K562 (cell line): ENCODE data around the gene ELK4. TPM values are rescaled to one million over a fixed set of nuclear protein-coding genes. Genes with fewer than 3 reads are reported as not detected.

ENCODE experiments used
- ARHGAP35 ChIP-seq: fragments of 450-650 bp; IDR thresholded peaks from 2 replicates; pipeline ENCODE4 v1.6.1; 2018; ENCODE audit not compliant: partially characterized antibody
- CHD1 ChIP-seq: fragments of 200-600 bp; sonication (generic); IDR thresholded peaks from one replicate; pipeline ENCODE4 v1.6.1; 2012; ENCODE audit warnings: mild to moderate bottlenecking, moderate library complexity, low read length, inconsistent platforms
- DIDO1 ChIP-seq: fragments of 450-650 bp; IDR thresholded peaks from 2 replicates; pipeline ENCODE4 v1.6.1; 2016; ENCODE audit warnings: low read depth, missing biosample characterization, missing genetic modification characterization
- HNRNPUL1 ChIP-seq: fragments of 200-400 bp; formaldehyde crosslinking; IDR thresholded peaks from 2 replicates; pipeline ENCODE4 v1.6.1; 2017; ENCODE audit warnings: low read length
- NBN ChIP-seq: fragments of 450-650 bp; IDR thresholded peaks from 2 replicates; pipeline ENCODE4 v1.6.1; 2016; ENCODE audit warnings: low read depth, mild to moderate bottlenecking
- NONO ChIP-seq, 2 experiments: fragments of 200-400 bp in 1 of 2; fragments of 450-650 bp in 1 of 2; formaldehyde crosslinking in 1 of 2; IDR thresholded peaks; 2 replicates each; pipeline ENCODE4 v1.6.1; 2017; ENCODE audit warnings: low read depth in 2 of 2, mild to moderate bottlenecking in 2 of 2, moderate library complexity in 2 of 2, low read length in 1 of 2
- RCOR1 ChIP-seq, 2 experiments: IDR thresholded peaks; 2 replicates each; pipeline ENCODE4 v1.6.1; 2012; ENCODE audit warnings: low read depth in 2 of 2, low read length in 2 of 2, borderline replicate concordance in 1 of 2, improper control_type of control experiment in 1 of 2
- SMARCA5 ChIP-seq: fragments of 450-650 bp; IDR thresholded peaks from 2 replicates; pipeline ENCODE4 v1.6.1; 2016
- TAF7 ChIP-seq: fragments of 450-650 bp; IDR thresholded peaks from 2 replicates; pipeline ENCODE4 v1.6.1; 2016; ENCODE audit warnings: missing genetic modification characterization, missing compliant biosample characterization
- ZFP36 ChIP-seq: fragments of 150-350 bp; IDR thresholded peaks from 2 replicates; pipeline ENCODE4 v1.6.1; 2018; ENCODE audit warnings: low read length, low read depth; ENCODE audit not compliant: partially characterized antibody
- ZNF124 ChIP-seq: sonication (generic); formaldehyde crosslinking; IDR thresholded peaks from 2 replicates; pipeline ENCODE4 v1.8.1; 2022; ENCODE audit warnings: missing genetic modification reagents
- ZNF197 ChIP-seq: fragments of 200-800 bp; sonication (Bioruptor generic); IDR thresholded peaks from 2 replicates; pipeline ENCODE4 v1.6.1; 2016; ENCODE audit warnings: low read depth, missing genetic modification characterization, missing compliant biosample characterization
- ZNF23 ChIP-seq: fragments of 250-450 bp; sonication (Bioruptor Pico); IDR thresholded peaks from 2 replicates; pipeline ENCODE4 v1.4.0; 2020; ENCODE audit warnings: mild to moderate bottlenecking
- ZNF263 ChIP-seq: sonication (generic); formaldehyde crosslinking; IDR thresholded peaks from 2 replicates; pipeline ENCODE4 v1.8.0; 2022; ENCODE audit warnings: mild to moderate bottlenecking, missing genetic modification reagents, borderline replicate concordance
- ZNF589 ChIP-seq: fragments of 200-800 bp; sonication (Bioruptor generic); IDR thresholded peaks from 2 replicates; pipeline ENCODE4 v1.6.1; 2016; ENCODE audit warnings: low read depth, missing genetic modification characterization, missing compliant biosample characterization
- polyA plus RNA-seq, 8 experiments: library from polyadenylated mRNA; depleted of rRNA in 4 of 8; stranded (reverse) in 5 of 8; unstranded in 3 of 8; fragments of >200 nt; fragmentation: Nextera tagmentation in 2 of 8; fragmentation: Illumina TruSeq in 1 of 8; extraction: Ambion mirVana in 2 of 8; extraction: Trizol in 1 of 8; gene quantifications; 2 replicates each; pipeline versions ENCODE4 v1.2.1 to v1.2.3, GENCODE V29; 2011 to 2014; ENCODE audit warnings: inconsistent platforms in 1 of 8, missing spikeins in 1 of 8
- total RNA-seq, 7 experiments: library from RNA; depleted of rRNA in 6 of 7; stranded (reverse); fragments of >200 nt in 6 of 7; fragmentation: Illumina TruSeq in 2 of 7; extraction: Trizol in 2 of 7; gene quantifications; 2 replicates each; pipeline versions ENCODE4 v1.2.1 to v1.2.3, GENCODE V29; 2011 to 2021; ENCODE audit warnings: low replicate concordance in 1 of 7
- TF ChIP-seq, protein P1 (sequence below): conservative IDR thresholded peaks from 2 replicates; pipeline ENCODE4 v1.6.1; 2011; ENCODE audit warnings: low read depth, mild to moderate bottlenecking, low read length; ENCODE audit not compliant: control insufficient read depth
- TF ChIP-seq, protein P2 (sequence below), 2 experiments: fragments of 450-650 bp; formaldehyde crosslinking in 1 of 2; IDR thresholded peaks; 2 replicates each; pipeline versions ENCODE4 v1.4.0 to v1.6.1; 2014 to 2020; ENCODE audit warnings: mild to moderate bottlenecking in 2 of 2, borderline replicate concordance in 1 of 2, low read depth in 1 of 2

Gene ELK4
- total and polyA plus RNA-seq, 9 of the 15 experiments (the other 6 are each of a cell fraction or from before 2014, with no cell fraction given): 2.0 to 21.7 (median 9.2) TPM

- peak; percentile 65 for TF ChIP-seq TAF7 (tag)
- TF ChIP-seq CHD1: peak; percentile 3
- TF ChIP-seq ZNF23 (CRISPR knock-in tag): no peak
- TF ChIP-seq ZNF263: peak; percentile 16; the same call in 1 of the 2 replicates
- no peak for TF ChIP-seq ZNF197
- TF ChIP-seq ZNF589 (CRISPR knock-in tag): no peak
- TF ChIP-seq ZNF124 (CRISPR knock-in tag): no peak
- no peak for TF ChIP-seq HNRNPUL1
- no peak for TF ChIP-seq ARHGAP35
- TF ChIP-seq, protein P1, sequence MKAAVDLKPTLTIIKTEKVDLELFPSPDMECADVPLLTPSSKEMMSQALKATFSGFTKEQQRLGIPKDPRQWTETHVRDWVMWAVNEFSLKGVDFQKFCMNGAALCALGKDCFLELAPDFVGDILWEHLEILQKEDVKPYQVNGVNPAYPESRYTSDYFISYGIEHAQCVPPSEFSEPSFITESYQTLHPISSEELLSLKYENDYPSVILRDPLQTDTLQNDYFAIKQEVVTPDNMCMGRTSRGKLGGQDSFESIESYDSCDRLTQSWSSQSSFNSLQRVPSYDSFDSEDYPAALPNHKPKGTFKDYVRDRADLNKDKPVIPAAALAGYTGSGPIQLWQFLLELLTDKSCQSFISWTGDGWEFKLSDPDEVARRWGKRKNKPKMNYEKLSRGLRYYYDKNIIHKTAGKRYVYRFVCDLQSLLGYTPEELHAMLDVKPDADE: 0 out of 2 replicates have a peak, but pooled peaks have one; percentile 34
- peak; percentile 68 for TF ChIP-seq NBN
- TF ChIP-seq ZFP36: peak; percentile 13
- TF ChIP-seq NONO (IDR thresholded peaks at IDR 0.05; ENCODE audit: low read depth in 2 of 2, low read length in 1 of 2): peak; percentile 23 to 86; a peak in 3 of 4 replicates
- TF ChIP-seq RCOR1 (IDR thresholded peaks at IDR 0.05; ENCODE audit: borderline replicate concordance in 1 of 2, low read depth in 2 of 2, low read length in 2 of 2): peak; percentile 18 to 46; a peak in 3 of 4 replicates
- no peak for TF ChIP-seq SMARCA5
- TF ChIP-seq, protein P2, sequence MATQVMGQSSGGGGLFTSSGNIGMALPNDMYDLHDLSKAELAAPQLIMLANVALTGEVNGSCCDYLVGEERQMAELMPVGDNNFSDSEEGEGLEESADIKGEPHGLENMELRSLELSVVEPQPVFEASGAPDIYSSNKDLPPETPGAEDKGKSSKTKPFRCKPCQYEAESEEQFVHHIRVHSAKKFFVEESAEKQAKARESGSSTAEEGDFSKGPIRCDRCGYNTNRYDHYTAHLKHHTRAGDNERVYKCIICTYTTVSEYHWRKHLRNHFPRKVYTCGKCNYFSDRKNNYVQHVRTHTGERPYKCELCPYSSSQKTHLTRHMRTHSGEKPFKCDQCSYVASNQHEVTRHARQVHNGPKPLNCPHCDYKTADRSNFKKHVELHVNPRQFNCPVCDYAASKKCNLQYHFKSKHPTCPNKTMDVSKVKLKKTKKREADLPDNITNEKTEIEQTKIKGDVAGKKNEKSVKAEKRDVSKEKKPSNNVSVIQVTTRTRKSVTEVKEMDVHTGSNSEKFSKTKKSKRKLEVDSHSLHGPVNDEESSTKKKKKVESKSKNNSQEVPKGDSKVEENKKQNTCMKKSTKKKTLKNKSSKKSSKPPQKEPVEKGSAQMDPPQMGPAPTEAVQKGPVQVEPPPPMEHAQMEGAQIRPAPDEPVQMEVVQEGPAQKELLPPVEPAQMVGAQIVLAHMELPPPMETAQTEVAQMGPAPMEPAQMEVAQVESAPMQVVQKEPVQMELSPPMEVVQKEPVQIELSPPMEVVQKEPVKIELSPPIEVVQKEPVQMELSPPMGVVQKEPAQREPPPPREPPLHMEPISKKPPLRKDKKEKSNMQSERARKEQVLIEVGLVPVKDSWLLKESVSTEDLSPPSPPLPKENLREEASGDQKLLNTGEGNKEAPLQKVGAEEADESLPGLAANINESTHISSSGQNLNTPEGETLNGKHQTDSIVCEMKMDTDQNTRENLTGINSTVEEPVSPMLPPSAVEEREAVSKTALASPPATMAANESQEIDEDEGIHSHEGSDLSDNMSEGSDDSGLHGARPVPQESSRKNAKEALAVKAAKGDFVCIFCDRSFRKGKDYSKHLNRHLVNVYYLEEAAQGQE (IDR thresholded peaks at IDR 0.05; ENCODE audit: borderline replicate concordance): peak; percentile 84
- TF ChIP-seq, protein P2 (CRISPR knock-in tag; IDR thresholded peaks at IDR 0.05; ENCODE audit: low read depth): peak; percentile 77; the same call in 1 of the 2 replicates
- no peak for TF ChIP-seq DIDO1 (tag)
Measured at GRCh38 chr1:205631768-205632668, at the start of gene ELK4 (continued).
